T-cell (primary cell): Measurements from ENCODE around the gene GOLGA2. TPM values are rescaled to one million over a fixed set of nuclear protein-coding genes. Genes with fewer than 3 reads are reported as not detected.
A peak's percentile ranks its signal among the peaks of the same experiment; 100 is the strongest.

ENCODE experiments used
- ATAC-seq, 4 experiments: fragments of 200-7000 bp in 3 of 4; fragments of 150-1000 bp in 1 of 4; cut with Tn5 transposase; replicated peaks in 1 of 4; 1 replicate in 3 of 4; 2 replicates in 1 of 4; pipeline ENCODE4 v1.10.0; 2021; ENCODE audit warnings: moderate library complexity in 3 of 4, mild to moderate bottlenecking in 2 of 4, moderate number of reproducible peaks in 1 of 4
- CTCF ChIA-PET, 2 donors: fragments of 300-600 bp; sonication (Branson Sonifier 250); formaldehyde crosslinking; loops; one replicate each; lab custom pipeline; 2022; ENCODE audit warnings: antibody characterized with exemption in 2 of 2; lab: Charles Lee
- POLR2A ChIA-PET, 2 donors: fragments of 300-600 bp; sonication (Branson Sonifier 250); formaldehyde crosslinking; loops; one replicate each; lab custom pipeline; 2022; ENCODE audit warnings: antibody characterized with exemption in 2 of 2; lab: Charles Lee
- DNase-seq, 35 experiments: peaks; one replicate each; pipeline versions ENCODE4 v3.0.0 to v3.0.0-alpha.2; 2013 to 2023
- H3K27ac ChIP-seq: one replicate; pipeline ENCODE4 v1.5.1; 2013; ENCODE audit warnings: low read length
- H3K27me3 ChIP-seq, 2 experiments: replicated peaks in 1 of 2; 1 replicate in 1 of 2; 2 replicates in 1 of 2; pipeline versions ENCODE4 v1.6.1 to v1.7.0; 2013; ENCODE audit warnings: low read length in 1 of 2, mixed read lengths in 1 of 2; ENCODE audit not compliant: control insufficient read depth in 2 of 2, insufficient read depth in 2 of 2; ENCODE audit errors: extremely low read depth in 1 of 2
- H3K36me3 ChIP-seq, 2 donors: 1 replicate in 1 of 2; 2 replicates in 1 of 2; pipeline versions ENCODE4 v1.6.1 to v1.7.0; 2013; ENCODE audit warnings: low read length in 1 of 2; ENCODE audit not compliant: control insufficient read depth in 2 of 2, insufficient read depth in 1 of 2; ENCODE audit errors: extremely low read depth in 1 of 2
- H3K4me1 ChIP-seq, 2 experiments: 1 replicate in 1 of 2; 2 replicates in 1 of 2; pipeline versions ENCODE4 v1.6.1 to v1.7.0; 2013; ENCODE audit warnings: low read length in 2 of 2, mixed read lengths in 1 of 2; ENCODE audit not compliant: insufficient read depth in 2 of 2, control insufficient read depth in 1 of 2; ENCODE audit errors: extremely low read depth in 1 of 2
- H3K4me3 ChIP-seq, 2 donors: 1 replicate in 1 of 2; 2 replicates in 1 of 2; pipeline versions ENCODE4 v1.5.1 to v1.7.0; 2013; ENCODE audit warnings: mild to moderate bottlenecking in 2 of 2, low read length in 1 of 2, moderate library complexity in 1 of 2; ENCODE audit not compliant: control insufficient read depth in 1 of 2; ENCODE audit errors: extremely low read depth in 1 of 2
- H3K9me3 ChIP-seq: 2 replicates; pipeline ENCODE4 v1.7.0; 2013
- H3K27ac Mint-ChIP-seq, 2 donors: one replicate each; pipeline ENCODE4 v1.8.0; 2020 to 2021; ENCODE audit warnings: mild to moderate bottlenecking in 2 of 2, mixed read lengths in 2 of 2
- H3K27me3 Mint-ChIP-seq, 2 donors: one replicate each; pipeline ENCODE4 v1.8.0; 2021 to 2022; ENCODE audit warnings: mixed read lengths in 2 of 2
- H3K36me3 Mint-ChIP-seq: one replicate; pipeline ENCODE4 v1.8.0; 2021; ENCODE audit warnings: mixed read lengths
- H3K4me1 Mint-ChIP-seq, 3 donors: one replicate each; pipeline ENCODE4 v1.8.0; 2020 to 2022; ENCODE audit warnings: mixed read lengths in 3 of 3, mild to moderate bottlenecking in 1 of 3
- H3K4me3 Mint-ChIP-seq, 3 donors: one replicate each; pipeline ENCODE4 v1.8.0; 2020 to 2022; ENCODE audit warnings: mild to moderate bottlenecking in 3 of 3, mixed read lengths in 3 of 3, moderate library complexity in 3 of 3
- H3K9me3 Mint-ChIP-seq, 3 donors: one replicate each; pipeline ENCODE4 v1.8.0; 2020 to 2022; ENCODE audit warnings: mixed read lengths in 3 of 3
- WGBS: methylation state at CpG from one replicate; pipeline ENCODE4 v1.1.5; 2013; ENCODE audit warnings: missing lambda C conversion rate; ENCODE audit not compliant: insufficient coverage; 5-methylcytosine and 5-hydroxymethylcytosine counted together
- total RNA-seq, 35 experiments: library from RNA in 6 of 35; stranded (reverse) in 6 of 35; fragments of 120-200 nt in 1 of 35; gene quantifications; one replicate each; pipeline versions ENCODE4 v1.2.1 to v1.2.4 and lab custom pipeline; 2013 to 2026

Gene GOLGA2
- total RNA-seq, 5 donors from 2014 or later (not counting 1 experiment from before 2014, with no cell fraction given), result 49.6 to 71.3 (median 60.5) TPM

GRCh38 chr9:128276008-128276573 is 284 bp upstream of the GOLGA2 start, which contains the start of gene SWI5:
Gene SWI5, plus strand, starts transcription at chr9:128276276.
- Histone ChIP-seq H3K36me3 (peaks cover 0 to 17% of the 10 kb centered on the region in 2 donors), H3K4me3 (peak within 1 kb of the TSS; percentile 78 to 82), H3K27me3 (no peaks in the 10 kb centered on the region), H3K27ac (peak within 1 kb of the TSS; percentile 61), H3K9me3 (no peaks in the 10 kb centered on the region), H3K4me1 (peaks cover 3 to 25% of the 10 kb centered on the region in 2 experiments)
- Mint-ChIP-seq H3K27me3 (no peaks in the 10 kb centered on the region), H3K4me3 (peak within 1 kb of the TSS; percentile 93 to 97 (median 95)), H3K9me3 (no peaks in the 10 kb centered on the region), H3K36me3 (peaks cover 22% of the 10 kb centered on the region), H3K4me1 (peaks cover 28 to 49% (median 39%) of the 10 kb centered on the region in 3 donors), H3K27ac (peak within 1 kb of the TSS; percentile 96 to 98)
- peak; percentile 96 to 97 (median 96) for ATAC-seq
- ChIA-PET CTCF (interaction anchor here in 1 of 2 donors (0.6 to 1.2 kb wide), 2 partner anchors 26 to 542 kb away, joined by 3 to 8 read pairs; partner anchors contain the start of gene ENDOG), POLR2A (no interaction called here)
- WGBS, result under 1% methylated on average over 38 of the region's 38 CpGs
- peak; percentile 98 to 100 (median 100) for DNase-seq

- Mint-ChIP-seq H3K9me3 (no peaks in the 10 kb centered on the region), H3K36me3 (peaks cover 24% of the 10 kb centered on the region), H3K4me1 (peaks cover 26 to 42% (median 37%) of the 10 kb centered on the region in 3 donors), H3K4me3 (peak overlapping the region; percentile 93 to 97 (median 95)), H3K27ac (no peak overlapping the region), H3K27me3 (no peaks in the 10 kb centered on the region)
- H3K4me1 ChIP-seq, result peaks cover 3 to 25% of the 10 kb centered on the region in 2 experiments
- ChIA-PET CTCF (interaction anchor here in 1 of 2 donors (0.5 kb wide), 1 partner anchor 1713 kb away, joined by 3 read pairs; no protein-coding TSS in a partner anchor), POLR2A (interaction anchor here in 1 of 2 donors (0.6 kb wide), 1 partner anchor 34 kb away, joined by 3 read pairs; no protein-coding TSS in a partner anchor)
- H3K27ac ChIP-seq, result no peak overlapping the region
- H3K4me3 ChIP-seq, result no peak overlapping the region
- no peak for ATAC-seq
- H3K27me3 ChIP-seq, result no peaks in the 10 kb centered on the region
- WGBS, result no CpG with 5 or more reads among the region's 8 CpGs
- DNase-seq, result no peak
- peaks cover 0 to 27% of the 10 kb centered on the region in 2 donors for H3K36me3 ChIP-seq
- H3K9me3 ChIP-seq, result no peaks in the 10 kb centered on the region
Observed at GRCh38 chr9:128274245-128274644, 1.6 kb downstream of the GOLGA2 start.

GRCh38 chr9:128271512-128271911 is 4.3 kb downstream of the GOLGA2 start:
- Mint-ChIP-seq H3K9me3 (no peaks in the 10 kb centered on the region), H3K4me3 (no peak overlapping the region), H3K4me1 (peaks cover 13 to 26% (median 26%) of the 10 kb centered on the region in 3 donors), H3K36me3 (peaks cover 30% of the 10 kb centered on the region), H3K27me3 (no peaks in the 10 kb centered on the region), H3K27ac (no peak overlapping the region)
- 93% methylated on average over 3 of the region's 5 CpGs for WGBS
- no peaks in the 10 kb centered on the region for H3K9me3 ChIP-seq
- no peak overlapping the region for H3K4me3 ChIP-seq
- peaks cover 3 to 16% of the 10 kb centered on the region in 2 experiments for H3K4me1 ChIP-seq
- no peak for ATAC-seq
- H3K36me3 ChIP-seq, result peaks cover 10 to 38% of the 10 kb centered on the region in 2 donors
- H3K27ac ChIP-seq, result no peak overlapping the region
- H3K27me3 ChIP-seq, result no peaks in the 10 kb centered on the region
- ChIA-PET CTCF (interaction anchor here in 1 of 2 donors (0.7 kb wide), 2 partner anchors 334 to 1692 kb away, joined by 4 to 11 read pairs; partner anchors contain the start of gene DPM2), POLR2A (no interaction called here)
- DNase-seq, result no peak

GRCh38 chr9:128271112-128271511 is 4.7 kb downstream of the GOLGA2 start:
- Mint-ChIP-seq H3K27me3 (no peaks in the 10 kb centered on the region), H3K4me1 (peaks cover 9 to 22% (median 22%) of the 10 kb centered on the region in 3 donors), H3K27ac (no peak overlapping the region), H3K36me3 (peaks cover 32% of the 10 kb centered on the region), H3K9me3 (no peaks in the 10 kb centered on the region), H3K4me3 (no peak overlapping the region)
- peaks cover 10 to 42% of the 10 kb centered on the region in 2 donors for H3K36me3 ChIP-seq
- CTCF ChIA-PET, result interaction anchor here in 1 of 2 donors (0.7 kb wide), 1 partner anchor 1692 kb away, joined by 4 read pairs; no protein-coding TSS in a partner anchor
- DNase-seq, result no peak
- H3K27me3 ChIP-seq, result no peaks in the 10 kb centered on the region
- no peak for ATAC-seq
- H3K4me3 ChIP-seq, result no peak overlapping the region
- no peak overlapping the region for H3K27ac ChIP-seq
- POLR2A ChIA-PET, result no interaction called here
- no peaks in the 10 kb centered on the region for H3K9me3 ChIP-seq
- peaks cover 3 to 12% of the 10 kb centered on the region in 2 experiments for H3K4me1 ChIP-seq
- no CpG with 5 or more reads among the region's 3 CpGs for WGBS

- 96% methylated on average over 14 of the region's 15 CpGs for WGBS
- Mint-ChIP-seq H3K27ac (no peak overlapping the region), H3K36me3 (peaks cover 42% of the 10 kb centered on the region), H3K27me3 (no peaks in the 10 kb centered on the region), H3K4me3 (no peak overlapping the region), H3K4me1 (no peaks in the 10 kb centered on the region), H3K9me3 (no peaks in the 10 kb centered on the region)
- Histone ChIP-seq H3K4me3 (no peak overlapping the region), H3K27me3 (no peaks in the 10 kb centered on the region), H3K9me3 (no peaks in the 10 kb centered on the region), H3K4me1 (no peaks in the 10 kb centered on the region), H3K27ac (no peak overlapping the region), H3K36me3 (peaks cover 13 to 55% of the 10 kb centered on the region in 2 donors)
- DNase-seq (no peak), ATAC-seq (no peak)
- ChIA-PET CTCF (no interaction called here), POLR2A (no interaction called here)
Observed at GRCh38 chr9:128266868-128267590, 8.8 kb downstream of the GOLGA2 start.

- Histone ChIP-seq H3K4me3 (no peak overlapping the region), H3K27me3 (no peaks in the 10 kb centered on the region), H3K36me3 (peaks cover 20 to 56% of the 10 kb centered on the region in 2 donors), H3K9me3 (no peaks in the 10 kb centered on the region), H3K4me1 (no peaks in the 10 kb centered on the region), H3K27ac (no peak overlapping the region)
- H3K27me3 Mint-ChIP-seq, result no peaks in the 10 kb centered on the region
- ATAC-seq (no peak), DNase-seq (no peak)
- CTCF ChIA-PET, result no interaction called here
- H3K27ac Mint-ChIP-seq, result no peak overlapping the region
- no peak overlapping the region for H3K4me3 Mint-ChIP-seq
- WGBS, result 95% methylated on average over 7 of the region's 10 CpGs
- no peaks in the 10 kb centered on the region for H3K9me3 Mint-ChIP-seq
- no peaks in the 10 kb centered on the region for H3K4me1 Mint-ChIP-seq
- POLR2A ChIA-PET, result interaction anchor here in 1 of 2 donors (0.6 kb wide), 1 partner anchor 39 kb away, joined by 3 read pairs; no protein-coding TSS in a partner anchor
- H3K36me3 Mint-ChIP-seq, result peaks cover 44% of the 10 kb centered on the region
Observed at GRCh38 chr9:128265348-128265847, 10.4 kb downstream of the GOLGA2 start.
